Measurements from ENCODE around the gene THTPA.
"Not testable (repeated sequence)": the region's sequence is repeated elsewhere in the genome, so short reads cannot be mapped to it uniquely, and the experiment has no call there.

The THTPA gene

DNA sequence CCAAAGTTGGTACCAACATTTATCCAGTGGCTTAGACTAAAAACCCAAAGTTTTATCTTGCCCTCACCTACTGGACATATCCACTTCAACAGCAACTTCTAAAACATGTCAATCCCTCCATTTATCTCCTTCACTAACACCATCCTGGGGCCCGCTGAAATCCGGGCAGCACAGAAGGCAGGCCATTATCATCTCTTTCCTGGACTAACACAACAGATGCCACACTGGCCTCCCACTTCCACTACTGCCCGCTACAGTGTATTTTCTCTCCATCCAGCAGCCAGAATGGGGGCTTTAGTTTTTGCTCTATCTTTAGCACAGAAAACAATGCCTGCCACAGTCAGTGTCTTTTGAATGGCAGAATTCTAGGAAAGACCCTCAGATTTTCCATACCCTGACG lies 20.1 kb upstream of the THTPA start:
- no peak for DNase-seq

DNA sequence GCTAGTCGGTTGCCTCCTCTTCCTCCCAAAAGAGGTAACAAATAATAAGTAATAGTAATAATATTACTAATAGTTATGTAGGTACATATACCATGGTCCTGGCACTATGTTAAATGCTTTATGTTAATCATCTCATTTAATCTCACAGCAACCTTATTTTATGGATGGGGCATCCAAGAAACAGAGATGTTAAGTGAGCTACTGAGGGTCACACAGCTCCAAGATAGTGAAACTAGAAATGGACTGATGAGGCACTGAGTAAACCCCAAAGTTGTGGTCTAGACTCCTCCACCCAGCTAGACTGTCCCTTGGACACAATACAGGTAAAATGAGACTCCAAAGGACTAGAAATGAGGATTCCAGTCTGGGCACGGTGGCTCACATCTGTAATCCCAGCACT lies 19.6 kb upstream of the THTPA start:
- DNase-seq, result no peak

DNA sequence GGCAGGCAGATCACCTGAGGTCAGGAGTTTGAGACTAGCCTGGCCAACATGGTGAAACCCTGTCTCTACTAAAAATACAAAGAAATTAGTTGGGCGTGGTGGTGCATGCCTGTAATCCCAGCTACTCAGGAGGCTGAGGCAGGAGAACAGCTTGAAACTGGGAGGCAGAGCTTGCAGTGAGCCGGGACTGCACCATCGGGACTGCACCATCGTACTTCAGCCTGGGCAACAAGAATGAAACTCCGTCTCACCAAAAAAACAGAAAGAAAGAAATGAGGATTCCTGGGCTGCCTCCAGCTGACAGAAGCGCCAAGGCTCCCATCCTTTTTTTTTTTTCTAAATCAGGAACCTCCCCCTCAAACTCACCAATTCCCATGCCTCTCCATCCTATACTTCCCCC lies 19.2 kb upstream of the THTPA start:
- DNase-seq, result not testable (repeated sequence)

DNA sequence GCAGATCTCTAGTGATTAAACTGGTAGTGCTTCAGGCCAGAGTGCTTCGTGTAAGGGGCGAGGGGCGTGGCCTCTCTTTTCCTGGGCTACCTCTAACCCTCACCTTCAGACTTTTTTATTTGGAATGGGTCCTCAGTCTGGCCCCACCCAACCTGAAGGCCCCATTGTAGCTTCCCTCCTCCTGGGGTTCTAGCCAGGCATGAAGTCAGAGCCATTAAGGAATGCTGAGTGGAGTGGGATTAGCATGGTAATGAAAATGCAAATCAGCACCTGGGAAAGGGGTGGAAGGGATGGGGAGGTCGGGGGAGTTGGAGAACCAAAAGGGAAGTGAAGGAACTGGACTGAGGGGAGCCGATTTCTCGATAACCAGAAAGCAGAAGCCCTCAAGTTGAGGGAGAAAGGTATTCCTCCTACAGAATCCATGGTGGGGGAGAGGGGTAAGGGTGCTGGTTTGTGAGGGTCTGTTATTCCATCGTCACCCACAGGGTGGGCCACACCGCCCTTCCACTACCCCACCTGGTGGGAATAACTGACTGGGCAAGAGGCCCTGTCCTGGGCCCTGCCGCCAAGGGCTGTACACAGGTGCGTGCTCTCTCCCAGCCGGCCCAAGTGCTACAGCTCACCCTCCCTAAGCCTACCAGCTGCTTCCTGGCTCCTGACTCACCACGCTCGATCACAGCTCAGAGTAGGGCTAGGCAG lies 18.6 kb upstream of the THTPA start:
- no peak for DNase-seq

DNA sequence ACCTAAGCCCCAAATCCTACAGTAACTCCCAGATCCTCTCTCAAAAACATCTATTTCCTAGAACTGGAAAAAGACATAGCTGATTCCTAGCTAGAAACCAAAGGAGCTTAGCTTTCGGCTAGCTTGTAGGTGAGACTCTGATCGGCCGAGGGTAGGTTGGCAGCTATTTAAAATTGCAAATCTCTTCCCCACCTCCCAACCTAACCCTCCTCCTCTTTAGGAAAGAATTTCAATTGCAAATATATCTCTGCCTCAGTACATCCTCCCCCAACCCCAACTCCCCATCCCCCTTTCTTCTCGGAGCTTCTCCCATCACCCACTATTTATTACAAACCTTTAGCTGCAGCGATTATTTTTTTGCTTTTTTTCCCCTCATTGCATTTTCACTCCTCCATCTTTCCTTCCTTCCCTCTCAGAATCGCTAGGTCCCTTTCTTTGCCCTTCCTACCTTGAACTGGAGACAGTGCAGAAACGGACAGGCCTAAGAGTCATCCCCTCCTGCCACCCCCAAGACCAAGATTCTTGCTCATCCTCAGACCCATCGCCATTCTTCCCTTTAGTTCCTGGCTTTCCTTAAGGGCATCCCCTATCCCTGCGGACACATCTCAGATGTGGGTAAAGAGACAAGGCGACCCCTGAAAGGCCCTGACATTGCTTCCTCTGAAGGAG lies 17.9 kb upstream of the THTPA start:
- DNase-seq, result no peak

DNA sequence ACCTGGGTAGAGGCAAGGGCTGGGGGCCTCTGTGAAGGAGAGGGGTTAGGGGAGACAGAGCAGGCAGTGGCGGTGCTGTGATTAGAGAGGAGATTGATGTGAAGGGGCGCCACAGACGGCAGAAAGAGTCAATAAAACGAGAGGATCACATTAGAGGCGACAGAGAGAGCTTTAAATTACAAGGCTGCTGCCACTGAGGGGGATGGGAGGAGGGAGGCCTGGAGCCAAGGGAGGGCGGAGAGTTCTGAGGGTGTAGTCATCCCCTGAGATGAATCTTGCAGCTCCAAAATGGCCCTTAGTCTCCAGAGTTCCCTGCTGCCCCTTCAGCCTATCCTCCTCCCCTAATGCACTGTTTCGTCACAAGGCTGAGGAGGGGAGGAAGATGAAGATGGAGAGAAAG lies 17.3 kb upstream of the THTPA start:
- DNase-seq, result no peak

DNA sequence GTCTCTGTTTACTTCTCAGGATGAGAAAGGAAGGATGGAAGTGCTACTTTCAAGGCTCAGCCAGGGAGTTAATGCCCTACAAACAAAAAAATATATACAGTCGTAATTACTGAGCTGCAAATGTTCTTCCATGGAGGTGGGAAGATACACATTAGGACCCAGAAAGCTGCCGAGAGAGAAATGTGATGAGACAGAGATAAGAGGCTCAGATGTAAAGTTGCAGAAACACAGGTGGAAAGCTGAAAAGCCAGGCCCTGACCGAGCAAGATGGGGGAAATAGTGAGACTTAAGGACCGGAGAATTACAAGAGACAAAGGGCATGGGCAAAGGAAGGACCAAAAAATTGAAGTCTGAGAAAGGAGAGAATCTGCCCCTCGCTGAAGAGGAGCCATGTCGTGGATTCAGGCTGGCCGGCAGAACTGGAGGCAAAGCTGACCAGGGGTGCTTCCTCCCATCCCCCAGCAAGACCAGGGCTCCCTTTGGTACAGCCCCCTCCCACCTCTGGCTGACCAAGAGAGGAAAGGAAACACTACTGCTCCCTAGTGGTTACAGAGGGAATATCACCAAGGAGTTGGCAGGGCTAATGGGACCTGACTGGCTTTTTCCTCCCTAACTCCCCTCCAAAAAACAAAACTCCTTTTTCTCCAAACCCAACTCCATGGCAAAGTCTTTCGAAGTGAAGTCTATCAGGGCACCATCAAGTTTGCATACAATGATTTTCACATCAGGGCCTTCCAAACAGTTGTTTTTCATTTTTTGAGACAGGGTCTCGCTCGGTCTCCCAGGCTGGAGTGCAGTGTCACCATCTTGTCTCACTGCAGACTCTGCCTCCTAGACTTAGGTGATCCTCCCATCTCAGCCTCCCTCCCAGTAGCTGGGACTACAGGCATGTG lies 16.6 kb upstream of the THTPA start:
- no peak for DNase-seq

DNA sequence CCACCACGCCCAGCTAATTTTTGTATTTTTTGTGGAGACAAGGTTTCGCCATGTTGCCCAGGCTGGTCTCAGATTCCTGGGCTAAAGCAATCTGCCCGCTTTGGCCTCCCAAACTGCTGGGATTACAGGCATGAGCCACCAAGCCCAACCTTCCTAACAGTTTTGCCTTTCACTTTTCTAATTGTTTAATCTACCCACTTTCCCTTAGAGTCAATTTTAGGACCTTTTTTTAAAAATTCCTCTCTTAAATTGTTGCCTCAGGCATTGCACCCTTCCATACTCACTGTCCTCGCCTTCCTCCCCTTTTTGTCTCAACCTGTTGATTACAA lies 16.0 kb upstream of the THTPA start:
- no peak for DNase-seq

DNA sequence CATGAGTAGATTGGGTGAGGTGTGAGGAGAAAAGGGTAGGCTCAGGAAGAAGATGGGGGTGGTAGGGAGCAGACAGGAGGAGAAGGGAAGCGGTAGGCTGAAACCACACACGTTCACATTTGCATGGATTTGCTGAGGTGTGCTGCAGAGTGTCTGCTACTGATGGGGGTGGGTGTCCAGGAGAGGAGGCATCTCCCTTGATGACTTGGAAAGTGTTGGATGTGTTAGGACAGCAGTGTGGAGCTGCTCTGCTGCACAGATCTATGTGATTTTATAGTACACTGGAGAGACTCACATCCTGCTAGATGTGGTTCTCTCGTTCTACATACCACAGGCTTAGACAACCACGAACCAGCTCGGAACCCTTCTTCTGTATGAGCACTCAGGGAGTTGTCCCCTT lies 13.8 kb upstream of the THTPA start:
- DNase-seq, result no peak

DNA sequence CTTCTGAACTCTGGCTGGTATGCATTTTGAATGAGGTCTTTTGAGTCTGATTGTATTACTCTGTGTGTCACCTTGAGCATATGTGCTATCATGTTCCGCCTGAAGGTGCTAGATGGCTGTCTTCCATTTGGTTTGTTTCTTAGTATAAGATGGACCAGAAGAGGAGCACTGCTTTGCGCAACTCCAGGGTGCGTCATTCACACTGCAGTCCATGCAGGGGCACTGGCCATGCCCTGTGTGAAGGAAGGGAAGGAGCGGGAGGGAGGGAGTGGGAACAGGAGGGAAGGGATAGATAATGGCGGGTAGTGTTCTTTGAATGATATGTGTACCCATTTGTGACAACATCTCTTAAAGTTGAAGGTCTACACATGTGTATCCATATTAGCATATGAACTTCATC lies 12.7 kb upstream of the THTPA start:
- no peak for DNase-seq

DNA sequence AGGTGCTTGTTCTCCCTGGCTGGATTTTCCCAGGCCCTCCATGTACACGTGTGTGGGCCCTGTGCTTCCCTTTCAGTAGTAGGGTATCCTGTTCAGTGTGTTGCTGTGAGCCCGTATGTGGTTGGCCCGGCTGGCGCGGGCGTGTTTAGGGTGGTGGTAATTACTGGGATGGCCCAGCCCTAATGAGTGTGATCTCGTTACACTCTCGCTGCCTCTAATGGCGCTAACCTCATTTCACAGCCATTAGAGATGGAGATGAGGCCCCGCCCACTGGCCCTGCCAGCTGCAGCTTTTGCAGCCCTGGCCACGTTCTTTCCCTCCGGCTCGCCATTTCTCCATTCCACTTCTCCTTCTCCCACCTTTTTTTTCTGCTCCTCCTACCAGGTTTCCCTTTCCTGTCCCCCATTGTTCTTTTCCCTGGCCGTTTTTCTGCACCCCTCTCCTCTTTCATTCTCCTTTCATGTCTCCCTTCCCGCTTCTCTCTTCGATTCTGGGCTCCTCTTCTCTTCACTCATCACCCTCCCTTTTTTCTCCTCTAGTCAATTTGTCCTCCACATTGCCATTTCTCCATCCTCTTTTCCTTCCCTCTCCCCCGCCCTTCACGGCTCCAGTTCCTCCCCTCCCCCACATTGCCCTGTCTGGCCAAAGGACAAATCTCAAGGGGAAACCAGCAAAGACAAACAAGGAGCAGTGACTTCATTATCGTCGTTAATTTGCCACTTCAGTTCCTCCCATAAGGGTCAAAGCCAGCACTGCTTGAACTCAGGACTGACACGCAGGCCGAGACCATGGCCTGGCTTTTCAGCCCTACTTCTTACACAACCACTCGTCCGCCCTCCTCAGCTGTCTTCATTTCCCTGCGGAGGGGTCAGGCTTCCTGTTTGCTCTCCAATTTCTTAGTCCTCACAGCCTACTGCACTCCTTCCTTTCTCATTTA lies 11.3 kb upstream of the THTPA start:
- DNase-seq, result no peak

DNA sequence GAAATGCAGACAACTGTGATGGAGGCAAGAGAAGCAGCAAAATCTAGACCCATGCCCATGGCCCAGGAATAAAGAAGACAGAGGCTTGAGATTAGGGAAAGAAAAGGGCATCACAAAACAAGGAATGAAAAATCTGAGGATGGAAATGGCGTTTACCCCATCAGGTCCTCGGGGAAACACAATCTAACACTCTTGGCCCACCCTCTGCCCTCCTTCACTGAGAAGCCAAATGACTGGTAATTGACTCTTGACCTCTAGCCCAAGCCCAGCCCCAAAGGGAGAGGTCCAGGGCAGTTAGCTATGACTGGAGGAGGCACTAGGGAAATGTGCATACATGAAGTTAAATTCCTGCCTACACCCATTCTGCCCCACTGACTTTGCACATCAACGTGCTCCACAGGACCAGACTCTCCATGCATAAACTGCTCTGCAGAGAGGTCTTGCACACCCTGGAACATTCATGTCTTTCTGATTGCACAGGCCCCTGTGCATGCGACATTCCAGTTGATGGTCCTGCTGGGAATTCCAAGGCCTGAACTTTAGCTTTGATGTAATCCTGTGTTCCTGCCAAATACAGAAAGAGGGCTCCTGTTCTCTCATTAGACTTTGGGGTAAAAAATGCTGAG lies 10.2 kb upstream of the THTPA start:
- DNase-seq, result no peak

DNA sequence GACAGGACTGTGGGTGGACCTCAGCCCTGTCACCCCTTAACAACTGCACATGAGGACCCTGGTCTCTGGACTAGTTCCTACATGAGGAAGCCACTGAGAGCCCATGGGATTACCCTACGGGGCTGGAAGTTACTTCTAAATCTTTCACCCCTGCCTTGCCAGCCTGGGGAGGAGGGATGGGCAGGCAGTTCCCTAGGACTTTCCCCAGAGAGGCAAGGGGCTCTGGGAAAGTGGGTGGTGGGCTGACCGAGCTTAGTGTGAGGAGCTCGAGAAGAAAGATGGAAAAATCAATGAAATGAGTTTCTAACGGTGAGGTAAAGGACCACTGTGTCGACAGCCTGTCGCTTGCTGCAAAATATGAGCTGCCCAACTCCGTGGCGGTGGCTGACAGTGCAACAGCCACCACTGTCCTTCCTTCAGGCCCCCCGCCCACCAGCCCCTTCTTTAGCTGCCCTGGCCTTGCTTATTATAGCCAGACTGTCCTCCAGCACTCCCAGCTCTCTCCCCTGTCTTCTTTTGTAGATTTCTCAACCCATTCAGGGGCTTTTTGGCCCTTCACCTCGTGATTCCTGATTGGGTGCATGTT lies 9.5 kb upstream of the THTPA start:
- no peak for DNase-seq

DNA sequence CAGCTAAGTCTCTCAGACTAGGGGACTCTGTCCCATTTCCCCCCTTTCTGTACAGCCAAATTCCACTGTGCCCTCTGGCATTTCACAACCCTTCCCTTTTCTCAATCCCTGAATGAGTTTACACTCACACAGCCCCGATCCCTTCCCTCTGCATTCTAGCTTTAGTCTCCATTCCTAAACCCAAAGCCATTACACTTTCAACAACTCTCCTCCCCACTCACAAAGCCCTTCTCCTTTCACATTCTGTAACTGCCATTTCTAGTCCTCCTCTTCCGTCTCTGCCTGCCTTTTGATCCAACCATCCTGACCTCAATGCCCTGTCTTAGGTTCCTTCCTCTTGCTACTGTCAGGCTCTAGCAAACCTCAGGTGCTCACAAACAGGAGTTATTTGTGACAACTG lies 8.1 kb upstream of the THTPA start:
- DNase-seq, result no peak

DNA sequence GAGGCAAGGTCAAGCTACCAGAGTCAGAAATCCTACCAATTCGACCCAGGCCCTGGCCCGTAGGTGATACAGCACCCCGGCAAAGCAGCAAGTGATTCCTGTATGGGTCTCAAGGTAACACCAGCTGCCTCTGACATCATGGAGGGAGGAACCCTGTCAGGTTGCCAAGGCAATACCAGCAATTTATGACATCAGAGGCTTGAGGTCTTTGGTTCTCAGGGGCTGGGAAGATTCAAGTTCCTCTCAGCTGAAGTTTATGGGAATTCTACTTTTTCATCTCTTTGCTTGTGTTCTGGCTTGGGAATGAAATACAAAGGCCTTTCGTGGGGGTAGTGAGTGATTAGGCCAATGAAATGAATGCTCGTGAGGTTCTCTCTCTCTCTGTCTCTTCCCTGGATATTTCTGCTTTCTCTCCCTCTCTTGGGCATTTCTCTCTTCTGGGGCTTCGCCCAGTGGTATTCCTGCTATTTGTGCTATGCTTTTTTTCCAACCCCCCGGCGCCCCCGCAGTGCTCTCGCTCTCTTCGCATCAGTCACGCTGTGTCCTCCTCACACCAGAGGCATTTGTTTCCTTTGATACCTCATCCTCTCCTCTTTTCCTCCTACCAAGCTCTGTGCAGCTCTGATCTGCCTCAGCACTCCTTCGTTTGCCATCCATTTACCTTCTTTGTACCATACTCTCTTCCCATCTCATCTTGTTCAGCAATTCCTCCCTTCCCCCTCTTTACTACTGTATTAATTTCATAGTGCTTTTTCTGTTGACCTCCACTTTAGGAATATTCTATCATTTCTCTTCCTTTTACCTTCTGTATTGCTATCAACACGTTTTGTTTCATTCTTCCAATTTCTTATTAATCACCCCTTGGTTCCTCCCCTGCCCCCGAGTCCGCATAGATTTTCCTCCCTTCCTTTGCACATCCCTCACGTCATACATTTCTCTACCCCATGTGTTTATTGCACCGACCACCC lies 7.4 kb upstream of the THTPA start:
- no peak for DNase-seq

DNA sequence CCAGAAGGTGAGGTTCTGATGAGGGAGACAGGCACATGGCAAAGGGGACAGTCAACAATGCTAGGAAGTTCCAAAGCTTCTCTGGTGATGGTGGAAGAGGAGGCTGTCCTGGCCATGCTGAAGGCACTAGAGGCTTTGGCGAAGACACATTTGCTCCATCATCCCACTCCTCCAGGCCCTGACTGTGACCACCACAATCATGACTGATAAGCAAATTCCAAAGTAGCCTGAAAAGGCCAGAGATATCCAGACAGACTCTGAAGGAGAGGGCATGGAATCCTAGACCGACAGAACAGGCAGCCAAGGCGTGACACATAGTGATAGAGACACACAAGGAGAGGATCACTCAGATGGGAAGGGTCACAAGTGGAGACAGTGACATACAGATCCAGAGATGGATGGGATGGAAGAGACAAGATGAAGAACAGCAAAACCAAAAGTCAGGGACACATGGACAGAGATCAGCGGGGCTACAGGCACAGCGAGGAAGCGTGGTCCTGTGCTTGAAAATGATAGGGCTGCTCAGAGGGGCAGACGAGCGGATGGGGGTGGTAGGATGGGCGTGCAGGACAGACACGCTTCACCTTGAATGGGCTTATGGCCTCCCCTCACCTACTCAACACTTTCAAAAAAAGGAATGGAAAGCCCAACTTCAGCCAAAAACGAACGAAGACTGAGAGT lies 5.8 kb upstream of the THTPA start:
- DNase-seq, result no peak

DNA sequence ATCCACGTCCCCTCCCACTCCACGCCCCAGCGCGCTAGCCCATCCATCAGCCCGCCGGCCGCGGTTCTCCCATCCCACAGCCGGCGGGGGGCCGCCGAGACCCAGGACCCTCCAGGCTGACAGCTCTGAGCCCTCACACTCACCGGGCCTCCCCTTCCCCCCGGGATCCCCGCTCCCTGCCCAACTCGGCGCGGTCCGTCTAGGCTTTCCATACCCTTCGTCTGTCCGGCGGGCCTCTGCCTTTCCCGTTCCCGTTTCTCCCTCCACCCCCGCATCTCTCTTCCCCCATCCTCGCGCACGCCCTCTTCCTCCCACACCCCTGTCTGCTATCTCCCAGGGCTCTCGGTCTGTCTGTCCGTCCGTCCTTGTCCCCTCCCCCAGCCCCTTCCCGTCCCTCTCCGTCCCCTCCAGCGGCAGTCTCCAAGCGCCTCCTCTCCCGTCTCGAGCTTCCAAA lies 5.2 kb upstream of the THTPA start:
- DNase-seq, result no peak

DNA sequence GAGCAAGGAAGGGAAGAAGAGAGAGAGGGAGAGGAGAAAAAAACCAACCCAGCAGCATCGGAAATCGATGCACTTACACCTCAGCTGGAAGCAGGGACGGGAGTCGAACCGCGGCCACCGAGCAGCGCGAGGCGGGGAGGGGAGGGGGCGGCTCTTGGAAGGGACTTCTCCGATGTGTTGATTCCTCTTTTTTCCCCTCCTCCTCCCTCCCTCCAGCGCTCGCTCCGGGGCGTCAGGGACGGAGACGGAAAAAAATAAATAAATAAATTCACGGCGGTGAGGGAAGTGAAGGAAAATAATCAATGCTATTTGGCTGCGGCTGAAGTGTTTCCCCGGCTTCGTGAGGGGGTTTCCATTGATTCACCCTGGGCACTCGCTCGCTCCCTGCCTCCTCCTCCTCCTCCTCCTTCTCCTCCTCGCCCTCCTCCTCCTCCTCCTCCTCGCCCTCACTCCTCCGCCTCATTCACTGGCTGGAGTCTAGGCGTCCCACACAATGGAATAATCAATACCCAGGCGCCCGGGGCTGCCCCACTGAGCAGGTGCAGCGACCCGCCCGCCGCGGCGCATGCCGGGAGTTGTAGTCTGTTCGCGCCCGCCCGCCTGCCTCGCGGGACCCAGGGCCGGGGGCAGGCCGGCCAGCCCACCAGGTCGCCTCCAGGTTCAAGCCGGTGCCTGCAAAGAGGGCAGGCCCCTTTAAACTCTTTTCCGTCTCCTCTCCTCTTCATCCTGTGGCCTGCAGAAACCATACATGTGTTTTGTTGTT lies 4.6 kb upstream of the THTPA start, which contains the start of gene ZFHX2:
Gene ZFHX2, minus strand, starts transcription at position 500 of the 763 bp plus-strand sequence. CDS start 16,440 bp downstream, outside the sequence.
- peak; percentile 94 for DNase-seq

DNA sequence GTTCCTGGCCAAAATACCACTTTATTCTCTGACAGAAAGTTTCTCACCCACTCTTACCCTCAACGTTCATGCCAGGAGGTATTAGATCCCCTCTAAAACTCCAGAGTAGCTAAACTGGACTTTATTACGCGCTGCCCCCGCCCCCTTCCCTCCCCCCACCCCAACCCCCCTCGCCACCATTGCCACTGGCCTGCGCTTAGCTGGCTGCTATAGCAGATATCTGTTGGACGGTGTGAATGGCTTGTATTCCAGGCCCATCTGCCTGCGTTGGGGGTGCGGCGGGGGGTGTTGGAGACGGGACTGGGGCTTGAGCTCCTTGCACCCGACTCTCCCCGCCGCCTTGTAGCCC lies 564 bp upstream of the THTPA start:
- no peak for DNase-seq

Data from activated effector memory CD4-positive, alpha-beta T cell treated with anti-CD3 and anti-CD28 coated beads, Interleukin-2, amount 50 U/mL, for 16 hours (primary cell).